Spleen (tissue), 11 donors: ENCODE results near the gene BPIFB1. TPM values are rescaled to one million over a fixed set of nuclear protein-coding genes. Genes with fewer than 3 reads are reported as not detected.

Experiments
- DNase-seq: peaks from one replicate; pipeline ENCODE4 v3.0.0-alpha.2; 2020
- H3K27ac ChIP-seq, 8 donors: fragments of 200-600 bp; sonication (generic) in 7 of 8; 1 replicate in 4 of 8; 2 replicates in 4 of 8; pipeline versions ENCODE4 v1.5.0 to v1.8.0; 2016 to 2021; ENCODE audit warnings: inconsistent platforms in 4 of 8, mild to moderate bottlenecking in 4 of 8, moderate library complexity in 1 of 8
- H3K27me3 ChIP-seq, 7 donors: fragments of 200-600 bp; sonication (generic) in 6 of 7; replicated peaks in 1 of 7; 1 replicate in 4 of 7; 2 replicates in 3 of 7; pipeline versions ENCODE4 v1.5.0 to v1.8.0; 2016 to 2021; ENCODE audit warnings: inconsistent platforms in 3 of 7, mild to moderate bottlenecking in 1 of 7
- H3K36me3 ChIP-seq, 6 donors: fragments of 200-600 bp; sonication (generic) in 5 of 6; 1 replicate in 4 of 6; 2 replicates in 2 of 6; pipeline versions ENCODE4 v1.5.0 to v1.8.0; 2016 to 2021; ENCODE audit warnings: inconsistent platforms in 2 of 6
- H3K4me1 ChIP-seq, 6 donors: fragments of 200-600 bp; sonication (generic) in 5 of 6; 1 replicate in 3 of 6; 2 replicates in 3 of 6; pipeline versions ENCODE4 v1.5.0 to v1.8.0; 2016 to 2021; ENCODE audit warnings: inconsistent platforms in 3 of 6
- H3K4me3 ChIP-seq, 8 donors: fragments of 200-600 bp; sonication (generic) in 7 of 8; 1 replicate in 4 of 8; 2 replicates in 4 of 8; pipeline versions ENCODE4 v1.5.0 to v1.8.0; 2016 to 2021; ENCODE audit warnings: inconsistent platforms in 4 of 8, mild to moderate bottlenecking in 4 of 8, moderate library complexity in 2 of 8
- H3K9me3 ChIP-seq, 8 donors: fragments of 200-600 bp; sonication (generic) in 7 of 8; 1 replicate in 4 of 8; 2 replicates in 4 of 8; pipeline versions ENCODE4 v1.5.0 to v1.8.0; 2016 to 2021; ENCODE audit warnings: inconsistent platforms in 4 of 8
- CTCF ChIP-seq, 11 experiments: fragments of 200-600 bp in 7 of 11; fragments of 450-650 bp in 4 of 11; sonication (generic) in 4 of 11; IDR thresholded peaks in 8 of 11; conservative IDR thresholded peaks in 3 of 11; 1 replicate in 7 of 11; 2 replicates in 4 of 11; pipeline versions ENCODE4 v1.4.0 to v1.8.0; 2016 to 2021; ENCODE audit warnings: antibody characterized with exemption in 11 of 11, inconsistent platforms in 4 of 11, mild to moderate bottlenecking in 1 of 11
- POLR2A ChIP-seq, 3 donors: fragments of 450-650 bp; IDR thresholded peaks; one replicate each; pipeline ENCODE4 v1.5.1; 2017; ENCODE audit warnings: antibody characterized with exemption in 3 of 3, mild to moderate bottlenecking in 1 of 3
- POLR2AphosphoS5 ChIP-seq, 3 donors: sonication (generic); formaldehyde crosslinking; IDR thresholded peaks; one replicate each; pipeline ENCODE4 v1.5.1; 2017; ENCODE audit warnings: antibody characterized with exemption in 3 of 3
- WGBS, 5 donors: extraction: QIAGEN DNeasy Blood & Tissue Kit in 3 of 5; methylation state at CpG; one replicate each; pipeline versions ENCODE4 v1.1.5 to v1.1.7; 2013 to 2018; 5-methylcytosine and 5-hydroxymethylcytosine counted together
- intact Hi-C: fragments of 100-400 bp; cut with DNase I; formaldehyde crosslinking; loops from one replicate; pipeline ENCODE4 v1.15.0; 2023; ENCODE audit warnings: low total_unique reads
- polyA plus RNA-seq, 3 donors: library from polyadenylated mRNA; stranded (reverse); fragments of 200-250 nt; gene quantifications; one replicate each; pipeline ENCODE4 v1.2.1, GENCODE V29; 2013
- total RNA-seq, 7 donors: library from RNA; depleted of rRNA in 3 of 7; stranded (reverse); fragments of >200 nt in 3 of 7; fragmentation: NEBNext Ultra II Directional in 4 of 7; extraction: Animal tissue kit (Norgen Biotek cat#: 25700) in 4 of 7; gene quantifications; one replicate each; pipeline versions ENCODE4 v1.1.0 to v1.2.1, GENCODE V29; 2016 to 2021
- donor health status: healthy with polysubstance abuse.
- donor health status: DM: no; HTN: no; CAD: no; lungs with moderate emphysema.
- donor health status: DM: no; HTN: no; CAD: no.
- donor health status: Bipolar disorder and iron deficiency.
- donor health status: healthy.
- donor health status: DM: no; HTN: no; CAD: no.
- donor health status: DM: yes; HTN: yes; CAD: no.

The BPIFB1 gene
- total and polyA plus RNA-seq, 10 donors: 0.06 TPM; not detected in 8

DNA sequence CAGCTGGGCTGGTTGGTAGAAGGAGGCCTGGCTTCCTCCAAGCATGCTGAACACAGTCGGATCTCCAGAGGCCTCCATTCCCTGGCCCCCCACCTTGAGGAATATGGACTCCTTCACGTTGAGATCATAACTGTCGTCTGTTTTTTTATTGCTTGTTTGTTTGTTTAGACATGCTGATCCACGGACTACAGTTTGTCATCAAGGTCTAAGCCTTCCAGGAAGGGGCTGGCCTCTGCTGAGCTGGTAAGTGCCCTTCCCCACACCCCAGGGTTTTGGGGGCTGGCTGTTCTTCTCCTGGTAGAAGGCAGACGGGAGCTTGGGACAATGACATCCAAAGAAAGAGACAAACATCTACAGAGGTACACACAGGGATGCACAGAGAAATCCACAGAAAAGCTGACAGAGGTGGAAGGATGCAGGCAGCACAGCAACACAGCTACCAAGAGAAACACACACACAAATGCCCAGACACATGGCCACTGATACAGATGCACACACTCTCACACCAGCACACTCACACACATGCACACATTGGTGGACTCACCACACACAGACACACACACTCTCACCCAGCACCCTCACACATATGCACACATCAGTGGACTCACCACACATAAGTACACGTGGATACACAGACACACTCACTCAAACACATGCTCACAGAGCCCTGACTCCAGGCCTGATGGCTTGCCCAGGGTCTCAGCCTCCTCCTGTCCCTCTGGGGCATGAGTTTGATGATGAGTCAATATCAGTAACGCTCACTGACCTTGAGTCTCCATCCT is 40.5 kb upstream of the BPIFB1 start:
- no peak for TF ChIP-seq CTCF (IDR thresholded peaks at IDR 0.05 in 8 of 11, conservative IDR thresholded peaks at IDR 0.05 in 3 of 11)
- no peak for TF ChIP-seq POLR2AphosphoS5 (IDR thresholded peaks at IDR 0.05)
- no peak for TF ChIP-seq POLR2A (IDR thresholded peaks at IDR 0.05)
- DNase-seq: no peak
- H3K27ac ChIP-seq: no peak overlapping the region
- no peaks in the 10 kb centered on the region for H3K9me3 ChIP-seq
- WGBS, 5 donors: 60 to 75% (median 70%) methylated on average over 7 of the region's 7 CpGs
- H3K4me3 ChIP-seq: no peak overlapping the region
- no peaks in the 10 kb centered on the region for H3K4me1 ChIP-seq
- intact Hi-C loops: no loop called here
- H3K27me3 ChIP-seq: peaks cover 0 to 17% (median 0%) of the 10 kb centered on the region in 7 donors
- no peaks in the 10 kb centered on the region for H3K36me3 ChIP-seq

DNA sequence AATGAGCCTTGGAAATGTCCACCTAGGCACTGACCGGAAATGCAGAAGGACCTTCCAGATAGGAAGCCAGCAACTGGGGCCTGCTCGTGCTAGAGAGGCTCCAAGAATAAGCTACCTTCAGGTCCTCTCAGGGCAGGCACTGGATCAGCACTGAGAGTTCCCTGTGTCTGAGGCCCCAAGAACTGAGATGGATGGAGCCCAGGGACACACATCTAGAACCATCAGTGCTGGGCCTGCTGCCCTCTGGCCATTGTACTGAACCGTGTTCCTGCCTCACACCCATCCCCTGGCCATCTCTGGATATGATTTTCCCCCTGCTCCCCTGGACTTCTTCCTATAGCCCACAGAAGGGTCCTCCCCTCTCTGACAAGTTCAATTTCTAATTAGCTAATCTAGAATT is 36.9 kb upstream of the BPIFB1 start:
- no peaks in the 10 kb centered on the region for H3K9me3 ChIP-seq
- H3K27ac ChIP-seq: no peak overlapping the region
- no peak for DNase-seq
- H3K4me1 ChIP-seq: no peaks in the 10 kb centered on the region
- 65 to 89% (median 74%) methylated on average over 2 to 3 of the region's 3 CpGs for WGBS, 5 donors
- no peak for TF ChIP-seq CTCF (IDR thresholded peaks at IDR 0.05 in 8 of 11, conservative IDR thresholded peaks at IDR 0.05 in 3 of 11)
- TF ChIP-seq POLR2AphosphoS5 (IDR thresholded peaks at IDR 0.05): no peak
- TF ChIP-seq POLR2A (IDR thresholded peaks at IDR 0.05): no peak
- no peaks in the 10 kb centered on the region for H3K36me3 ChIP-seq
- intact Hi-C loops: no loop called here
- H3K27me3 ChIP-seq: no peaks in the 10 kb centered on the region
- H3K4me3 ChIP-seq: no peak overlapping the region

GRCh38 chr20:33249456-33249855 is 33.6 kb upstream of the BPIFB1 start:
- Histone ChIP-seq H3K36me3 (no peaks in the 10 kb centered on the region), H3K9me3 (no peaks in the 10 kb centered on the region), H3K4me1 (no peaks in the 10 kb centered on the region), H3K27me3 (no peaks in the 10 kb centered on the region), H3K4me3 (no peak overlapping the region), H3K27ac (no peak overlapping the region)
- TF ChIP-seq POLR2AphosphoS5 (IDR thresholded peaks at IDR 0.05): no peak
- TF ChIP-seq POLR2A (IDR thresholded peaks at IDR 0.05): no peak
- no peak for TF ChIP-seq CTCF (IDR thresholded peaks at IDR 0.05 in 8 of 11, conservative IDR thresholded peaks at IDR 0.05 in 3 of 11)
- no peak for DNase-seq
- WGBS, 5 donors: 86 to 100% (median 91%) methylated on average over 1 of the region's 1 CpG
- intact Hi-C loops: no loop called here

GRCh38 chr20:33250666-33251065 is 32.3 kb upstream of the BPIFB1 start:
- TF ChIP-seq POLR2AphosphoS5 (IDR thresholded peaks at IDR 0.05): no peak
- TF ChIP-seq CTCF (IDR thresholded peaks at IDR 0.05 in 8 of 11, conservative IDR thresholded peaks at IDR 0.05 in 3 of 11): no peak
- no peak for TF ChIP-seq POLR2A (IDR thresholded peaks at IDR 0.05)
- DNase-seq: no peak
- Histone ChIP-seq H3K4me1 (no peaks in the 10 kb centered on the region), H3K27me3 (no peaks in the 10 kb centered on the region), H3K36me3 (no peaks in the 10 kb centered on the region), H3K9me3 (no peaks in the 10 kb centered on the region), H3K27ac (no peak overlapping the region), H3K4me3 (no peak overlapping the region)
- intact Hi-C loops: no loop called here
- WGBS, 5 donors: 38 to 53% (median 48%) methylated on average over 2 of the region's 2 CpGs
